Pulmonary artery endothelial cell (primary cell): ENCODE measurements around the gene ABCC2. TPM values are rescaled to one million over a fixed set of nuclear protein-coding genes. Genes with fewer than 3 reads are reported as not detected.

ENCODE experiments used
- DNase-seq: peaks from one replicate; pipeline ENCODE4 v3.0.0-alpha.2; 2011; ENCODE audit warnings: low read depth, low spot score
- total RNA-seq: library from RNA; depleted of rRNA; stranded (reverse); fragments of >200 nt; gene quantifications from 2 replicates; pipeline ENCODE4 v1.2.3, GENCODE V29; 2014

The ABCC2 gene
- total RNA-seq, 1 donor from 2014 or later, result 0.66 TPM

- DNase-seq, result no peak
Observed at GRCh38 chr10:99770408-99771045, 11.9 kb upstream of the ABCC2 start.

- DNase-seq, result peak; percentile 50
Observed at GRCh38 chr10:99775850-99776249, 6.6 kb upstream of the ABCC2 start.

GRCh38 chr10:99777918-99778714 is 4.3 kb upstream of the ABCC2 start:
- DNase-seq, result no peak

GRCh38 chr10:99779335-99779734 is 3.1 kb upstream of the ABCC2 start:
- DNase-seq, result peak; percentile 89

GRCh38 chr10:99781734-99782429 is 558 bp upstream of the ABCC2 start:
- peak; percentile 51 for DNase-seq

- no peak for DNase-seq
Observed at GRCh38 chr10:99784016-99784726, 1.7 kb downstream of the ABCC2 start.

- DNase-seq, result no peak
Observed at GRCh38 chr10:99784727-99785441, 2.4 kb downstream of the ABCC2 start.

- DNase-seq, result no peak
Observed at GRCh38 chr10:99785646-99786045, 3.2 kb downstream of the ABCC2 start.

GRCh38 chr10:99787311-99787710 is 4.9 kb downstream of the ABCC2 start:
- DNase-seq, result no peak

GRCh38 chr10:99787782-99788445 is 5.5 kb downstream of the ABCC2 start:
- DNase-seq, result no peak

- no peak for DNase-seq
Observed at GRCh38 chr10:99788598-99789256, 6.3 kb downstream of the ABCC2 start.

- no peak for DNase-seq
Observed at GRCh38 chr10:99791831-99792230, 9.4 kb downstream of the ABCC2 start.

GRCh38 chr10:99793819-99794218 is 11.4 kb downstream of the ABCC2 start:
- DNase-seq, result no peak

GRCh38 chr10:99796928-99797327 is 14.5 kb downstream of the ABCC2 start:
- no peak for DNase-seq

GRCh38 chr10:99798031-99798430 is 15.6 kb downstream of the ABCC2 start:
- DNase-seq, result no peak

GRCh38 chr10:99798920-99799319 is 16.5 kb downstream of the ABCC2 start:
- DNase-seq, result no peak

GRCh38 chr10:99799613-99800012 is 17.2 kb downstream of the ABCC2 start:
- DNase-seq, result no peak

- DNase-seq, result no peak
Observed at GRCh38 chr10:99804471-99804870, 22.0 kb downstream of the ABCC2 start.

GRCh38 chr10:99805190-99805589 is 22.8 kb downstream of the ABCC2 start:
- no peak for DNase-seq

GRCh38 chr10:99806091-99806490 is 23.7 kb downstream of the ABCC2 start:
- DNase-seq, result no peak
